Mucosa of gallbladder (tissue), 1 donor: ENCODE measurements around the gene HDX. TPM values are rescaled to one million over a fixed set of nuclear protein-coding genes. Genes with fewer than 3 reads are reported as not detected.
"Not testable (repeated sequence)": the region's sequence is repeated elsewhere in the genome, so short reads cannot be mapped to it uniquely, and the experiment has no call there.

Experiments
- DNase-seq: peaks from one replicate; pipeline ENCODE4 v3.0.0-alpha.2; 2020; ENCODE audit warnings: low spot score
- total RNA-seq: library from RNA; stranded (reverse); gene quantifications from one replicate; pipeline ENCODE4 v1.2.1, GENCODE V29; 2021
- donor health status: DM: no; HTN: no; CAD: no.

Gene HDX
- total RNA-seq, 1 donor from 2014 or later = 6.0 TPM

- no peak for DNase-seq
Measured at GRCh38 chrX:84339507-84340364, 162.5 kb downstream of the HDX start.

GRCh38 chrX:84336646-84337045 is 165.6 kb downstream of the HDX start:
- no peak for DNase-seq

GRCh38 chrX:84335121-84335520 is 167.1 kb downstream of the HDX start:
- no peak for DNase-seq

GRCh38 chrX:84322083-84322827 is 180.0 kb downstream of the HDX start:
- no peak for DNase-seq

GRCh38 chrX:84320614-84321013 is 181.6 kb downstream of the HDX start:
- no peak for DNase-seq

GRCh38 chrX:84320023-84320422 is 182.2 kb downstream of the HDX start:
- DNase-seq = no peak

DNA sequence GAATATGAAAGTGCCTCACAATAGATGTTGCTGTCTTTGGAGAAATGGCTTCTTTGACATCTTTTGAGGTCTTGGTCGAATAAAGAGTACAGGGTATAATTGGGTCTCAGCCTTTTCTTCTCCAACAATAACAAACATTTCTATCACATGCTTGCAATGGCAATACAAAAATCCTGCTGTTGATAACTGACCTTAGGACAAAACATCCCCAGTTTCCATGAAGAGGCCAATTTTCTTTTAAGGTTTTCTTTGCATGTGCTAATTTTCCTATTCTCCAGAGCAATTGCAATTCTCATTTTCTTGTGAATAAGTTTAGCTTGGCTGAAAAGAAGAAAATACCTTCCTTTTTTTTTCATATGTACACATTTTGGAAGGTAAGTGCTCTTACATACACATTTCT is 183.6 kb downstream of the HDX start:
- no peak for DNase-seq

DNA sequence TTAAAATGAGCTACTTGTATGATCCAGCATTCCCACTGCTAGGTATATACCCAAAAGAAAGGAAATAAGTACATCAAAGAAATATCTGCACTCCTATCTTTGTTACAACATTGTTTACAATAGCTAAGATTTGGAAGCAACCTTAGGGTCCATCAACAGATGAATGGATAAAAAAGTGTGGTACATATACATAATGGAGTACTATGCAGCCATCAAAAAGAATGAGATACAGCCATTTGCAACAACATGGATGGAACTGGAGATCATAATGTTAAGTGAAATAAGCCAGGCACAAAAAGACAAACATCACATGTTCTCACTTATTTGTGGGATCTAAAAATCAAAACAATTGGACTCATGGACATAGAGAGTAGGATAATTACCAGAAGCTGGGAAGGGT is 186.3 kb downstream of the HDX start:
- DNase-seq = not testable (repeated sequence)
